Panc1 (cell line): Measurements from ENCODE around the gene LHFPL2. TPM values are rescaled to one million over a fixed set of nuclear protein-coding genes. Genes with fewer than 3 reads are reported as not detected.

Experiments used
- ATAC-seq: fragments of 200-7000 bp; cut with Tn5 transposase; 2 replicates; pipeline ENCODE4 v1.9.1; 2020; ENCODE audit warnings: mild to moderate bottlenecking, moderate library complexity
- BruUV-seq: library from RNA; stranded (reverse); fragments of 400-500 nt; replicated peaks from 2 replicates; lab custom pipeline; 2021; lab: Mats Ljungman, UMichigan
- CTCF ChIA-PET: fragments of 300-600 bp; sonication (Branson Sonifier 250); formaldehyde crosslinking; loops from one replicate; lab custom pipeline; 2022; ENCODE audit warnings: antibody characterized with exemption; lab: Charles Lee
- POLR2A ChIA-PET: fragments of 300-600 bp; sonication (Branson Sonifier 250); formaldehyde crosslinking; loops from one replicate; lab custom pipeline; 2022; ENCODE audit warnings: antibody characterized with exemption; lab: Charles Lee
- DNase-seq: peaks from one replicate; pipeline ENCODE4 v3.0.0-alpha.2; 2010; ENCODE audit warnings: low read depth, low spot score
- H3K27ac ChIP-seq: 2 replicates; pipeline ENCODE4 v1.5.1; 2011; ENCODE audit warnings: mild to moderate bottlenecking, low read length, inconsistent platforms
- H3K27me3 ChIP-seq: fragments of 200-500 bp; sonication (Bioruptor generic); 2 replicates; pipeline ENCODE4 v1.6.0; 2014; ENCODE audit warnings: low read length, inconsistent platforms; ENCODE audit not compliant: control insufficient read depth, insufficient read depth
- H3K36me3 ChIP-seq: fragments of 200-500 bp; sonication (Bioruptor generic); 2 replicates; pipeline ENCODE4 v1.5.1; 2014; ENCODE audit warnings: inconsistent platforms, mild to moderate bottlenecking, low read length, moderate library complexity; ENCODE audit not compliant: control insufficient read depth, insufficient read depth
- H3K4me1 ChIP-seq: 2 replicates; pipeline ENCODE4 v1.5.1; 2011; ENCODE audit warnings: inconsistent platforms, mild to moderate bottlenecking, low read length, moderate library complexity; ENCODE audit not compliant: control insufficient read depth, insufficient read depth
- H3K4me3 ChIP-seq, 2 experiments: 2 replicates each; pipeline ENCODE4 v1.5.1; 2011 to 2012; ENCODE audit warnings: low read depth in 2 of 2, low read length in 2 of 2, mild to moderate bottlenecking in 2 of 2, inconsistent platforms in 1 of 2, moderate library complexity in 1 of 2
- H3K9me3 ChIP-seq: fragments of 200-500 bp; sonication (Bioruptor generic); 2 replicates; pipeline ENCODE4 v1.5.1; 2014; ENCODE audit warnings: low read depth, mild to moderate bottlenecking, inconsistent platforms, low read length, moderate library complexity; ENCODE audit not compliant: control insufficient read depth, insufficient read depth
- POLR2AphosphoS5 ChIP-seq: IDR thresholded peaks from 2 replicates; pipeline ENCODE4 v1.6.1; 2012; ENCODE audit warnings: mild to moderate bottlenecking, low read depth, low read length, moderate library complexity
- SIN3A ChIP-seq: IDR thresholded peaks from 2 replicates; pipeline ENCODE4 v1.6.1; 2012; ENCODE audit warnings: low read depth, mild to moderate bottlenecking, low read length, moderate library complexity, borderline replicate concordance; ENCODE audit not compliant: insufficient read depth
- TCF7L2 ChIP-seq: IDR thresholded peaks from 2 replicates; pipeline ENCODE4 v1.6.1; 2011; ENCODE audit warnings: mild to moderate bottlenecking, low read depth, low read length, inconsistent platforms
- in situ Hi-C: cut with HindIII; loops from 2 replicates; pipeline ENCODE4 v1.10.0; 2016; ENCODE audit warnings: low sequenced_read_pairs, low pct_unique_long_range_greater_than_20kb
- intact Hi-C: fragments of 100-400 bp; cut with micrococcal nuclease; formaldehyde crosslinking; loops from one replicate; pipeline ENCODE4 v1.10.0; 2022; ENCODE audit not compliant: unreplicated experiment
- total RNA-seq: library from RNA; stranded (reverse); gene quantifications from one replicate; pipeline ENCODE4 v1.2.1, GENCODE V29; 2021; ENCODE audit not compliant: unreplicated experiment
- TF ChIP-seq, protein P1 (sequence below): fragments of 450-650 bp; IDR thresholded peaks from 2 replicates; pipeline ENCODE4 v1.5.1; 2017; ENCODE audit warnings: mild to moderate bottlenecking
- TF ChIP-seq, protein P2 (sequence below), 2 experiments: IDR thresholded peaks; 2 replicates each; pipeline ENCODE4 v1.6.1; 2011 to 2012; ENCODE audit warnings: low read depth in 2 of 2, control low read depth in 1 of 2, low read length in 1 of 2, mild to moderate bottlenecking in 1 of 2, moderate library complexity in 1 of 2; ENCODE audit not compliant: insufficient read depth in 1 of 2

Gene LHFPL2
- total RNA-seq, 1 experiment from 2014 or later: 25.8 TPM

DNA sequence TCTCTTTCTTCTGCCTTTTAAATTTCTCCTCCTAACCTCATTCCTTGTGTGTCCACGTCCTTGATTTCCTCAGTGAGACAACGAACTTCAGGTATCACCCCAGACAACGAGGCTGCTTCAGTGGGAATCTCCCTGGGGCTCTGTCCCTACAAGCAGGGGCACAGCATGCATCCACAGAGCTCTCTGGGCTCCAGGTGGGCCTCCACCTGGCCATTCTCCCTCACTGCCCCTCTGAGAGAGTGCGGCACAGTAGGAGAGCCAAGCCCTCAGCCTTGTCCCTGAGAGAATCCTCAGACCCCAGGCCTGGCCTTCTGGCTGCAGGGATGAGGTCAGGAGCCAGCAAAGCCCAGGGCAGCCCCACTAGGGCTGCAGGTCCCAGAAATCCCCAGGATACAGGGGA lies 105.3 kb downstream of the LHFPL2 start:
- TF ChIP-seq TCF7L2 (no peak), SIN3A (no peak), POLR2AphosphoS5 (no peak)
- TF ChIP-seq, protein P1, sequence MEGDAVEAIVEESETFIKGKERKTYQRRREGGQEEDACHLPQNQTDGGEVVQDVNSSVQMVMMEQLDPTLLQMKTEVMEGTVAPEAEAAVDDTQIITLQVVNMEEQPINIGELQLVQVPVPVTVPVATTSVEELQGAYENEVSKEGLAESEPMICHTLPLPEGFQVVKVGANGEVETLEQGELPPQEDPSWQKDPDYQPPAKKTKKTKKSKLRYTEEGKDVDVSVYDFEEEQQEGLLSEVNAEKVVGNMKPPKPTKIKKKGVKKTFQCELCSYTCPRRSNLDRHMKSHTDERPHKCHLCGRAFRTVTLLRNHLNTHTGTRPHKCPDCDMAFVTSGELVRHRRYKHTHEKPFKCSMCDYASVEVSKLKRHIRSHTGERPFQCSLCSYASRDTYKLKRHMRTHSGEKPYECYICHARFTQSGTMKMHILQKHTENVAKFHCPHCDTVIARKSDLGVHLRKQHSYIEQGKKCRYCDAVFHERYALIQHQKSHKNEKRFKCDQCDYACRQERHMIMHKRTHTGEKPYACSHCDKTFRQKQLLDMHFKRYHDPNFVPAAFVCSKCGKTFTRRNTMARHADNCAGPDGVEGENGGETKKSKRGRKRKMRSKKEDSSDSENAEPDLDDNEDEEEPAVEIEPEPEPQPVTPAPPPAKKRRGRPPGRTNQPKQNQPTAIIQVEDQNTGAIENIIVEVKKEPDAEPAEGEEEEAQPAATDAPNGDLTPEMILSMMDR: no peak
- TF ChIP-seq, protein P2, sequence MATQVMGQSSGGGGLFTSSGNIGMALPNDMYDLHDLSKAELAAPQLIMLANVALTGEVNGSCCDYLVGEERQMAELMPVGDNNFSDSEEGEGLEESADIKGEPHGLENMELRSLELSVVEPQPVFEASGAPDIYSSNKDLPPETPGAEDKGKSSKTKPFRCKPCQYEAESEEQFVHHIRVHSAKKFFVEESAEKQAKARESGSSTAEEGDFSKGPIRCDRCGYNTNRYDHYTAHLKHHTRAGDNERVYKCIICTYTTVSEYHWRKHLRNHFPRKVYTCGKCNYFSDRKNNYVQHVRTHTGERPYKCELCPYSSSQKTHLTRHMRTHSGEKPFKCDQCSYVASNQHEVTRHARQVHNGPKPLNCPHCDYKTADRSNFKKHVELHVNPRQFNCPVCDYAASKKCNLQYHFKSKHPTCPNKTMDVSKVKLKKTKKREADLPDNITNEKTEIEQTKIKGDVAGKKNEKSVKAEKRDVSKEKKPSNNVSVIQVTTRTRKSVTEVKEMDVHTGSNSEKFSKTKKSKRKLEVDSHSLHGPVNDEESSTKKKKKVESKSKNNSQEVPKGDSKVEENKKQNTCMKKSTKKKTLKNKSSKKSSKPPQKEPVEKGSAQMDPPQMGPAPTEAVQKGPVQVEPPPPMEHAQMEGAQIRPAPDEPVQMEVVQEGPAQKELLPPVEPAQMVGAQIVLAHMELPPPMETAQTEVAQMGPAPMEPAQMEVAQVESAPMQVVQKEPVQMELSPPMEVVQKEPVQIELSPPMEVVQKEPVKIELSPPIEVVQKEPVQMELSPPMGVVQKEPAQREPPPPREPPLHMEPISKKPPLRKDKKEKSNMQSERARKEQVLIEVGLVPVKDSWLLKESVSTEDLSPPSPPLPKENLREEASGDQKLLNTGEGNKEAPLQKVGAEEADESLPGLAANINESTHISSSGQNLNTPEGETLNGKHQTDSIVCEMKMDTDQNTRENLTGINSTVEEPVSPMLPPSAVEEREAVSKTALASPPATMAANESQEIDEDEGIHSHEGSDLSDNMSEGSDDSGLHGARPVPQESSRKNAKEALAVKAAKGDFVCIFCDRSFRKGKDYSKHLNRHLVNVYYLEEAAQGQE (IDR thresholded peaks at IDR 0.05; ENCODE audit: insufficient read depth in 1 of 2, low read depth in 2 of 2, low read length in 1 of 2): no peak
- intact Hi-C loops: no loop called here
- H3K9me3 ChIP-seq: no peaks in the 10 kb centered on the region
- no peak for DNase-seq
- ATAC-seq: no peak
- H3K4me1 ChIP-seq: no peaks in the 10 kb centered on the region
- no TSS peak for BruUV-seq
- ChIA-PET CTCF (no interaction called here), POLR2A (no interaction called here)
- H3K36me3 ChIP-seq: no peaks in the 10 kb centered on the region
- H3K4me3 ChIP-seq: no peak overlapping the region
- in situ Hi-C loops: no loop called here
- no peaks in the 10 kb centered on the region for H3K27me3 ChIP-seq
- H3K27ac ChIP-seq: no peak overlapping the region

DNA sequence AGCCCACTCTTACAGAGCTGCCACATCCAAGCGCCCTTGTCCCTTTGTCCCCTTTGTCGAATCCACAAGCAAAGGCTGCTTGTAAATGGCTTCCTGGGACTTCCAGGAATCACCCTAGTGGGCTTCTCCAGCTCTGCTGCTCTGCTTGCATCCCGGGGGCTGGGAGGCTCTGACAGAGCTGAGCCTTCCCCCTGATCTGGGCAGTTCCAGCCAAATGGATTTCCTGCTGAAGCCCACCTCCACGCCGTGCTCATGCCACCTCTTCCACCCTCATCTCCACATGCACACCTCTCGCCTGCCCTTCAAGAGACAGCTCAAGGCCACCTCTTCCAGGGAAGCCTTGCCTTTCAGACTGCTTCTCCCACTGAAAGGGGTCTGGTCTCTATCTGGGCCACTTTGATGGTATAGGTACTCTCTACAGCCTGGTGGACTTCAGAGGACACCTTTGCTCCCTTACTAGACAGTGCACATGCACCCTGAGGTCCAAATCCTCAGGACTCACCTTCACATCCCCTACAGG lies 106.2 kb downstream of the LHFPL2 start:
- ChIA-PET CTCF (interaction anchor here (0.5 kb wide), 1 partner anchor 591 kb away, joined by 6 read pairs; no protein-coding TSS in a partner anchor), POLR2A (interaction anchor here (0.6 kb wide), 1 partner anchor 488 kb away, joined by 8 read pairs; no protein-coding TSS in a partner anchor)
- ATAC-seq (no peak), DNase-seq (no peak)
- Histone ChIP-seq H3K4me1 (no peaks in the 10 kb centered on the region), H3K27ac (no peak overlapping the region), H3K4me3 (no peak overlapping the region), H3K36me3 (no peaks in the 10 kb centered on the region), H3K9me3 (no peaks in the 10 kb centered on the region), H3K27me3 (no peaks in the 10 kb centered on the region)
- BruUV-seq: no TSS peak
- intact Hi-C loops: no loop called here
- TF ChIP-seq SIN3A (no peak), TCF7L2 (no peak), POLR2AphosphoS5 (no peak)
- TF ChIP-seq, protein P1: no peak
- TF ChIP-seq, protein P2 (IDR thresholded peaks at IDR 0.05; ENCODE audit: insufficient read depth in 1 of 2, low read depth in 2 of 2, low read length in 1 of 2): no peak
- in situ Hi-C loops: no loop called here
